Prostate gland (tissue), 2 donors: ENCODE data around the gene PLXDC1.

Experiments
- POLR2A ChIP-seq: fragments of 450-650 bp; IDR thresholded peaks from one replicate; pipeline ENCODE4 v1.6.1; 2016; ENCODE audit warnings: antibody characterized with exemption, mild to moderate bottlenecking
- TF ChIP-seq, protein P1 (sequence below), 4 experiments: fragments of 200-600 bp in 2 of 4; fragments of 450-650 bp in 2 of 4; sonication (generic) in 2 of 4; IDR thresholded peaks; 1 replicate in 3 of 4; 2 replicates in 1 of 4; pipeline ENCODE4 v1.5.1; 2016 to 2019; ENCODE audit warnings: antibody characterized with exemption in 4 of 4, mild to moderate bottlenecking in 2 of 4, moderate library complexity in 2 of 4

GRCh38 chr17:39164675-39165143, 13.3 kb upstream of the PLXDC1 start:
- TF ChIP-seq POLR2A: no peak
- TF ChIP-seq, protein P1, sequence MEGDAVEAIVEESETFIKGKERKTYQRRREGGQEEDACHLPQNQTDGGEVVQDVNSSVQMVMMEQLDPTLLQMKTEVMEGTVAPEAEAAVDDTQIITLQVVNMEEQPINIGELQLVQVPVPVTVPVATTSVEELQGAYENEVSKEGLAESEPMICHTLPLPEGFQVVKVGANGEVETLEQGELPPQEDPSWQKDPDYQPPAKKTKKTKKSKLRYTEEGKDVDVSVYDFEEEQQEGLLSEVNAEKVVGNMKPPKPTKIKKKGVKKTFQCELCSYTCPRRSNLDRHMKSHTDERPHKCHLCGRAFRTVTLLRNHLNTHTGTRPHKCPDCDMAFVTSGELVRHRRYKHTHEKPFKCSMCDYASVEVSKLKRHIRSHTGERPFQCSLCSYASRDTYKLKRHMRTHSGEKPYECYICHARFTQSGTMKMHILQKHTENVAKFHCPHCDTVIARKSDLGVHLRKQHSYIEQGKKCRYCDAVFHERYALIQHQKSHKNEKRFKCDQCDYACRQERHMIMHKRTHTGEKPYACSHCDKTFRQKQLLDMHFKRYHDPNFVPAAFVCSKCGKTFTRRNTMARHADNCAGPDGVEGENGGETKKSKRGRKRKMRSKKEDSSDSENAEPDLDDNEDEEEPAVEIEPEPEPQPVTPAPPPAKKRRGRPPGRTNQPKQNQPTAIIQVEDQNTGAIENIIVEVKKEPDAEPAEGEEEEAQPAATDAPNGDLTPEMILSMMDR (IDR thresholded peaks at IDR 0.05): peak; percentile 34 to 83 (median 68)
